Lung (tissue), 12 donors: Measurements from ENCODE around the gene ZNF260. TPM values are rescaled to one million over a fixed set of nuclear protein-coding genes. Genes with fewer than 3 reads are reported as not detected.

ENCODE experiments used
- ATAC-seq: fragments of 200-7000 bp; cut with Tn5 transposase; one replicate; pipeline ENCODE4 v1.9.1; 2020; ENCODE audit warnings: moderate number of reproducible peaks; ENCODE audit not compliant: insufficient read depth, low FRiP score
- DNase-seq, 3 donors: peaks; one replicate each; pipeline ENCODE4 v3.0.0-alpha.2; 2013 to 2017
- H3K27ac ChIP-seq, 2 donors: one replicate each; pipeline ENCODE4 v1.5.1; 2013; ENCODE audit warnings: mild to moderate bottlenecking in 2 of 2, moderate library complexity in 2 of 2, control low read depth in 1 of 2, inconsistent platforms in 1 of 2, low read depth in 1 of 2, low read length in 1 of 2
- H3K27me3 ChIP-seq, 3 donors: one replicate each; pipeline ENCODE4 v1.5.1; 2013; ENCODE audit warnings: low read length in 2 of 3; ENCODE audit not compliant: control insufficient read depth in 3 of 3, insufficient read depth in 3 of 3
- H3K36me3 ChIP-seq, 4 donors: one replicate each; pipeline ENCODE4 v1.5.1; 2013; ENCODE audit warnings: low read length in 4 of 4, mild to moderate bottlenecking in 1 of 4, moderate library complexity in 1 of 4; ENCODE audit not compliant: control insufficient read depth in 4 of 4, insufficient read depth in 4 of 4
- H3K4me1 ChIP-seq, 5 donors: one replicate each; pipeline ENCODE4 v1.5.1; 2013; ENCODE audit warnings: low read length in 5 of 5, mild to moderate bottlenecking in 2 of 5, moderate library complexity in 1 of 5; ENCODE audit not compliant: control insufficient read depth in 5 of 5, insufficient read depth in 5 of 5
- H3K4me3 ChIP-seq: one replicate; pipeline ENCODE4 v1.5.1; 2013; ENCODE audit warnings: mild to moderate bottlenecking, control low read depth, moderate library complexity
- H3K9ac ChIP-seq, 2 donors: one replicate each; pipeline ENCODE4 v1.5.1; 2013; ENCODE audit warnings: low read length in 2 of 2, control low read depth in 1 of 2; ENCODE audit not compliant: insufficient read depth in 1 of 2
- H3K9me3 ChIP-seq, 4 donors: one replicate each; pipeline ENCODE4 v1.5.1; 2013; ENCODE audit warnings: low read length in 3 of 4, mild to moderate bottlenecking in 1 of 4, moderate library complexity in 1 of 4; ENCODE audit not compliant: control insufficient read depth in 4 of 4, insufficient read depth in 3 of 4
- WGBS, 2 donors: extraction: QIAGEN DNeasy Blood & Tissue Kit; methylation state at CpG; one replicate each; pipeline ENCODE4 v1.1.7; 2013; 5-methylcytosine and 5-hydroxymethylcytosine counted together
- polyA plus RNA-seq, 2 donors: library from polyadenylated mRNA; stranded (reverse); fragments of 200-250 nt; gene quantifications; one replicate each; pipeline ENCODE4 v1.2.1, GENCODE V29; 2013
- total RNA-seq, 2 donors: library from RNA; depleted of rRNA in 1 of 2; stranded (reverse); fragments of >200 nt in 1 of 2; gene quantifications; one replicate each; pipeline ENCODE4 v1.2.1, GENCODE V29; 2014 to 2021
- TF ChIP-seq, protein P1 (sequence below): IDR thresholded peaks from 2 replicates; pipeline ENCODE4 v1.5.1; 2012; ENCODE audit warnings: mild to moderate bottlenecking; ENCODE audit errors: control extremely low read depth, extremely low read depth
- donor health status: control.
- donor health status: control.
- donor health status: Bipolar disorder and iron deficiency.
- donor health status: healthy.
- donor health status: DM: yes; HTN: yes; CAD: no.

The ZNF260 gene
- total and polyA plus RNA-seq, 4 donors, result 3.0 to 28.3 (median 6.3) TPM

GRCh38 chr19:36482876-36483275 lies 45.2 kb downstream of the ZNF260 start:
- Histone ChIP-seq H3K27ac (no peak overlapping the region), H3K36me3 (peaks cover 3 to 7% (median 3%) of the 10 kb centered on the region in 4 donors), H3K9ac (no peak overlapping the region), H3K4me3 (no peak overlapping the region), H3K27me3 (no peaks in the 10 kb centered on the region), H3K4me1 (peaks cover 0 to 2% (median 0%) of the 10 kb centered on the region in 5 donors), H3K9me3 (peaks cover 0 to 8% (median 4%) of the 10 kb centered on the region in 4 donors)
- TF ChIP-seq, protein P1, sequence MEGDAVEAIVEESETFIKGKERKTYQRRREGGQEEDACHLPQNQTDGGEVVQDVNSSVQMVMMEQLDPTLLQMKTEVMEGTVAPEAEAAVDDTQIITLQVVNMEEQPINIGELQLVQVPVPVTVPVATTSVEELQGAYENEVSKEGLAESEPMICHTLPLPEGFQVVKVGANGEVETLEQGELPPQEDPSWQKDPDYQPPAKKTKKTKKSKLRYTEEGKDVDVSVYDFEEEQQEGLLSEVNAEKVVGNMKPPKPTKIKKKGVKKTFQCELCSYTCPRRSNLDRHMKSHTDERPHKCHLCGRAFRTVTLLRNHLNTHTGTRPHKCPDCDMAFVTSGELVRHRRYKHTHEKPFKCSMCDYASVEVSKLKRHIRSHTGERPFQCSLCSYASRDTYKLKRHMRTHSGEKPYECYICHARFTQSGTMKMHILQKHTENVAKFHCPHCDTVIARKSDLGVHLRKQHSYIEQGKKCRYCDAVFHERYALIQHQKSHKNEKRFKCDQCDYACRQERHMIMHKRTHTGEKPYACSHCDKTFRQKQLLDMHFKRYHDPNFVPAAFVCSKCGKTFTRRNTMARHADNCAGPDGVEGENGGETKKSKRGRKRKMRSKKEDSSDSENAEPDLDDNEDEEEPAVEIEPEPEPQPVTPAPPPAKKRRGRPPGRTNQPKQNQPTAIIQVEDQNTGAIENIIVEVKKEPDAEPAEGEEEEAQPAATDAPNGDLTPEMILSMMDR, result no peak
- ATAC-seq (no peak), DNase-seq (no peak)
- 93 to 98% methylated on average over 2 of the region's 2 CpGs for WGBS, 2 donors

Other genes starting within 250 kb of the ZNF260 start
- gene ZFP14, start 149.1 kb downstream of the ZNF260 start, total RNA-seq, result 10 to 100 TPM in 1 of 2 donors, 1 to 10 TPM in 1; 3.8 to 15.5 TPM
- 1 to 10 TPM in 1 of 2 donors, under 1 TPM in 1; 0.95 to 1.6 TPM for gene ZFP14, start 149.1 kb downstream of the ZNF260 start, polyA plus RNA-seq
- gene ZFP82, start 109.6 kb downstream of the ZNF260 start, total RNA-seq, result 10 to 100 TPM in 1 of 2 donors, 1 to 10 TPM in 1; 3.9 to 11.5 TPM
- 1 to 10 TPM; 1.5 to 2.1 TPM for gene ZFP82, start 109.6 kb downstream of the ZNF260 start, polyA plus RNA-seq
- 10 to 100 TPM; 10.5 to 21.9 TPM for gene ZNF566, start 38.7 kb downstream of the ZNF260 start, total RNA-seq
- 1 to 10 TPM; 2.3 to 6.3 TPM for gene ZNF566, start 38.7 kb downstream of the ZNF260 start, polyA plus RNA-seq
- 10 to 100 TPM in 1 of 2 donors, 1 to 10 TPM in 1; 7.1 to 26.4 TPM for gene ZNF529, start 45.0 kb upstream of the ZNF260 start, total RNA-seq
- gene ZNF529, start 45.0 kb upstream of the ZNF260 start, polyA plus RNA-seq, result 1 to 10 TPM; 2.5 to 6.1 TPM
- 10 to 100 TPM in 1 of 2 donors, 1 to 10 TPM in 1; 6.7 to 16.9 TPM for gene ZNF382, start 77.0 kb upstream of the ZNF260 start, total RNA-seq
- 1 to 10 TPM in 1 of 2 donors, under 1 TPM in 1; 0.93 to 1.2 TPM for gene ZNF382, start 77.0 kb upstream of the ZNF260 start, polyA plus RNA-seq
- gene ZNF461, start 138.6 kb upstream of the ZNF260 start, total RNA-seq, result 10 to 100 TPM in 1 of 2 donors, 1 to 10 TPM in 1; 8.7 to 15.3 TPM
- 1 to 10 TPM; 2.0 to 3.8 TPM for gene ZNF461, start 138.6 kb upstream of the ZNF260 start, polyA plus RNA-seq
- 10 to 100 TPM in 1 of 2 donors, 1 to 10 TPM in 1; 3.9 to 12.3 TPM for gene ZNF567, start 159.3 kb upstream of the ZNF260 start, total RNA-seq
- 1 to 10 TPM; 2.3 to 2.4 TPM for gene ZNF567, start 159.3 kb upstream of the ZNF260 start, polyA plus RNA-seq
- 1 to 10 TPM; 3.1 to 4.9 TPM for gene ZNF850, start 244.5 kb upstream of the ZNF260 start, total RNA-seq
- gene ZNF850, start 244.5 kb upstream of the ZNF260 start, polyA plus RNA-seq, result under 1 TPM; 0.31 to 0.38 TPM